Activated T-helper 17 cell treated with anti-CD3 and anti-CD28 coated beads, Interleukin-2, amount 50 U/mL, for 72 hours (primary cell): ENCODE measurements around the gene USP9X. TPM values are rescaled to one million over a fixed set of nuclear protein-coding genes. Genes with fewer than 3 reads are reported as not detected.
A peak's percentile ranks its signal among the peaks of the same experiment; 100 is the strongest.
"Not testable (repeated sequence)": the region's sequence is repeated elsewhere in the genome, so short reads cannot be mapped to it uniquely, and the experiment has no call there.

Experiments
- ATAC-seq: fragments of 150-1000 bp; cut with Tn5 transposase; replicated peaks from 2 replicates; pipeline ENCODE4 v1.10.0; 2021; ENCODE audit warnings: mild to moderate bottlenecking, moderate library complexity
- H3K27ac Mint-ChIP-seq: one replicate; pipeline ENCODE4 v1.8.0; 2022; ENCODE audit warnings: mixed read lengths
- H3K27me3 Mint-ChIP-seq: one replicate; pipeline ENCODE4 v1.8.0; 2022; ENCODE audit warnings: mixed read lengths
- H3K36me3 Mint-ChIP-seq: one replicate; pipeline ENCODE4 v1.8.0; 2022; ENCODE audit warnings: low read depth, mild to moderate bottlenecking, mixed read lengths
- H3K4me1 Mint-ChIP-seq: one replicate; pipeline ENCODE4 v1.8.0; 2022; ENCODE audit warnings: mixed read lengths
- H3K4me3 Mint-ChIP-seq: one replicate; pipeline ENCODE4 v1.8.0; 2022; ENCODE audit warnings: mild to moderate bottlenecking, mixed read lengths
- H3K9me3 Mint-ChIP-seq: one replicate; pipeline ENCODE4 v1.8.0; 2022; ENCODE audit warnings: mixed read lengths
- total RNA-seq, 2 donors: library from RNA; stranded (reverse); gene quantifications; one replicate each; pipeline ENCODE4 v1.2.3, GENCODE V29; 2022

Gene USP9X
- total RNA-seq, 2 donors from 2014 or later = 49.3 to 63.3 TPM

DNA sequence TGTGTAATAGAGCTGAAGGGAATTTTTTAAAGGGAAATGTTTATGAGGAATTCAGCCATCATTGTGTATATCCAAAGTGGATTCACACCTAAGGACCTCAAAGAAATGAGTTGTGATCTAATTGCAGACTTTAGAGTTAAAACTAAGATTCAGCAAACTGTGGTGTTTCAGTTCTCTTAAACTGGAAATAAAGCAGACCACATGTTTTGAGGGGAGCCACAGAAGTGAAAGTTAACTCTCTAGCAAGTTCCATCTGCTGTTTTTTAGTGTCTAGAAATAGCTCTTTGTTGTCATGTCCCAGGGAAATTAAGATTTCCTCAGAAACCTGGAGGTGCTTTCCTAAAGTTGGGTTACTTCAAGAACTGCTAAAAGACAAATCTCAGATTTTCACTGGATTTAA, 151.4 kb downstream of the USP9X start:
- Mint-ChIP-seq H3K4me1 (no peaks in the 10 kb centered on the region), H3K27ac (no peak overlapping the region), H3K9me3 (no peaks in the 10 kb centered on the region), H3K4me3 (no peak overlapping the region), H3K36me3 (peaks cover 21% of the 10 kb centered on the region), H3K27me3 (no peaks in the 10 kb centered on the region)
- ATAC-seq = no peak

DNA sequence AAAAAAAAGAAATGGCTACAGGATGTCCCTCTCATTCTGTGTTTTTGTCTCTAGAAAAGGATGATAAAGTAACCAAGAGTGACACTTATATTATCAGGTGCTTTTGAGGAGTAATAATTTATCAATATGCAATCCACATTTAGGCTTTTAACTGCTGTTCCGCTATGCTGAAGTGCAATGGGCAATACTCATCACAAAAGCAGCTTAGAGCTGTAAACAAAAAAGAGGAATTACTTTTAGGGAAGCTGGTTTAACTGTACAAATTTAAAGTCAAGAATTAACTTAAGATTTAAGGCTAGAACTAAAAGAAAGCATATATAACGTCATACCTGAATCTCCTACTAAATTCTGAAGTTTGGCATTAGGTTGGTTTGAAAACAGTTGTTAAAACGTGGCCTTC, 155.3 kb downstream of the USP9X start:
- H3K4me3 Mint-ChIP-seq = no peak overlapping the region
- no peaks in the 10 kb centered on the region for H3K27me3 Mint-ChIP-seq
- no peaks in the 10 kb centered on the region for H3K9me3 Mint-ChIP-seq
- H3K4me1 Mint-ChIP-seq = no peaks in the 10 kb centered on the region
- no peak overlapping the region for H3K27ac Mint-ChIP-seq
- no peaks in the 10 kb centered on the region for H3K36me3 Mint-ChIP-seq
- no peak for ATAC-seq

DNA sequence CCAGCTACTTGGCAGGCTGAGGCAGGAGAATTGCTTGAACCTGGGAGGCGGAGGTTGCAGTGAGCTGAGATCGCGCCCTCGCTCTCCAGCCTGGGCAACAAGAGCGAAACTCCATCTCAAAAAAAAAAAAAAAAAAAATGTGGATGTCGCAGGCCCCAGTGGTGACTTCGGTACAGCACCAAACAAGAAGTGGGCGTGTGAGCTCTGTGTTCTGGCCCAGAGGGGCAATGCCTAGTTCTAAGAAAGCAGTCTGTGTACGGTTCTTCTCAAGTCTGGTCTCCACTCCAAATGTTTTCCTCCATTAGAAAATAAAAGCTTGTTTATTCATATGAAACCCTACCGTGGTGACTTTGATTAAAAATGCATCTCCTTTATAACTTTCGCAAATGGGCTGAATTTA, 156.7 kb downstream of the USP9X start:
- no peak overlapping the region for H3K27ac Mint-ChIP-seq
- no peak overlapping the region for H3K4me3 Mint-ChIP-seq
- H3K27me3 Mint-ChIP-seq = no peaks in the 10 kb centered on the region
- no peaks in the 10 kb centered on the region for H3K36me3 Mint-ChIP-seq
- no peaks in the 10 kb centered on the region for H3K4me1 Mint-ChIP-seq
- ATAC-seq = no peak
- H3K9me3 Mint-ChIP-seq = no peaks in the 10 kb centered on the region

DNA sequence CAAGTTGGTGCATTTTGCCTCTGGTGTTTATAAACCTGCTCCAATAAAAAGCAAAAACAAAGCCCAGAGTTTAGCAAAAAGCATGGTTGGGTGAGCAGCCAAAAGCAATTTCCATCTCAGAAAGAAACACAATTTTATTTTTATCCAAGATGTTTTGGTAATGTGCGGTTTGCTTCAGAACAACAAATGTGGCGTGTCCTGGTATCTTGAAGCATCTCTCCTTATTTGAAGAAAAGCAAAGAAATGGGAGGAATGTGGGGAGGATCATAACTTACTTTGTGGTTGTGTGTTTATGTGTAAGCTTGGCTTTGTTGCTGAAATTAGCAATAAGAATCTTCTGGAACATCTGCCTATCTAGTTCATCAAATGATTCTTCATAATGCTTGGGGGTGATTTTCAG, 160.4 kb downstream of the USP9X start:
- no peaks in the 10 kb centered on the region for H3K4me1 Mint-ChIP-seq
- H3K4me3 Mint-ChIP-seq = no peak overlapping the region
- H3K27ac Mint-ChIP-seq = no peak overlapping the region
- H3K36me3 Mint-ChIP-seq = no peaks in the 10 kb centered on the region
- no peaks in the 10 kb centered on the region for H3K27me3 Mint-ChIP-seq
- no peak for ATAC-seq
- no peaks in the 10 kb centered on the region for H3K9me3 Mint-ChIP-seq

DNA sequence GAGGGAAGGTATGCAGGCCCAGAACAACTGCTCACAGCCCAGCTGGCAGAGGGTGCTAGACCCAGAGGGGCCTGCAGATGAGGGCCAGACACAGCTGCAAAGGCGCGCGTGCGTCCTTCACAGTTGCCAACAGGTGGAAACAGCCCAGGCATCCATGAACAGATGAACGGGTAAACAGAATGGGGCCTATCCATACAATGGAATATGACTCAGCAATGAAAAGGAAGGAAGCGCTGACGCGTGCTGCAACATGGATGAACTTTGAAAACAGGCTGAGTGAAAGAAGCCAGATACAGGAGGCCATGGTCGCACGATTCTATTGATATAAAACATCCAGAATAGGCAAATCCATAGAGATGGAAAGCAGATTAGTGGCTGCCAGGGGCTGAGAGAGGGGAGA, 165.6 kb downstream of the USP9X start:
- no peaks in the 10 kb centered on the region for H3K27me3 Mint-ChIP-seq
- H3K36me3 Mint-ChIP-seq = no peaks in the 10 kb centered on the region
- no peak overlapping the region for H3K4me3 Mint-ChIP-seq
- ATAC-seq = no peak
- H3K4me1 Mint-ChIP-seq = no peaks in the 10 kb centered on the region
- no peaks in the 10 kb centered on the region for H3K9me3 Mint-ChIP-seq
- no peak overlapping the region for H3K27ac Mint-ChIP-seq

DNA sequence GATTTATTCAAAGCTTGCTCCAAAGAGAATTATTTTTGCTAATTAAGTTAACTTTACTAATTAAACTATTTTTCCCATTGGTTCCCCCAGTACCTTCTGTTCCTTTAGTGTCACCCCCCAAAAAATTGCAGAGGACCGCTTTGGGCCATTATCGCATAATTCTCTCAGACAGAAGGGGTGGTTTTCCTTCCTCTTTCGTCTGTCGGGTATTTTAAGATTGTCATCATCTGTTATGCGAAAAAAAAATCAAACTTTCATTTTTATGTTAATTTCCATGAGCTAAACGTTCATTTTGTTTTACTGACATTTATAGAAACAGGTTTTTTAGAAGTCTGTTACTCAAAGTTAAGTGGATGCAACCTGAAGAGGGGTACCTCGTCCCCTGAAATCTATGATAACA, 172.6 kb downstream of the USP9X start:
- Mint-ChIP-seq H3K4me1 (no peaks in the 10 kb centered on the region), H3K36me3 (no peaks in the 10 kb centered on the region), H3K4me3 (no peak overlapping the region), H3K9me3 (no peaks in the 10 kb centered on the region), H3K27ac (no peak overlapping the region), H3K27me3 (no peaks in the 10 kb centered on the region)
- ATAC-seq = no peak

DNA sequence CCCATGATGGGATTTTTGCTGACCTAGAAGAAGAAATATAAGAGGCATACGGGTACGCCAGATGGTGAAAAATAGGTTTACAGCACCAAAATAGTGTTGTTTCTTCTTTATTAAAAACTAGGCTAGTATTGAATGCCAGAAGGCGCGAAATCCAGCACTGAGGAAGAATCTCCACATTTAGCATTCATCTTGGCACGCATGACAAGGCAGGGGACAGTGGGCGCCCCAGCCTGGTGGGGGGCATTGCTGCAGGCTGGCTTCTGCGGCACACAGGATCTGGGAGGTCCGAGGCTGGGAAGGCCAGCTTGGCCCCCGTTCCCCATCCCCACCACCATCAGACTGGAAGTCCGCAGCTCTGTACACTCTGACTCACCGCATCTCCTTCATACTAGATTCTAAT, 173.0 kb downstream of the USP9X start:
- Mint-ChIP-seq H3K27me3 (no peaks in the 10 kb centered on the region), H3K36me3 (no peaks in the 10 kb centered on the region), H3K4me1 (no peaks in the 10 kb centered on the region), H3K9me3 (no peaks in the 10 kb centered on the region), H3K4me3 (no peak overlapping the region), H3K27ac (no peak overlapping the region)
- no peak for ATAC-seq

DNA sequence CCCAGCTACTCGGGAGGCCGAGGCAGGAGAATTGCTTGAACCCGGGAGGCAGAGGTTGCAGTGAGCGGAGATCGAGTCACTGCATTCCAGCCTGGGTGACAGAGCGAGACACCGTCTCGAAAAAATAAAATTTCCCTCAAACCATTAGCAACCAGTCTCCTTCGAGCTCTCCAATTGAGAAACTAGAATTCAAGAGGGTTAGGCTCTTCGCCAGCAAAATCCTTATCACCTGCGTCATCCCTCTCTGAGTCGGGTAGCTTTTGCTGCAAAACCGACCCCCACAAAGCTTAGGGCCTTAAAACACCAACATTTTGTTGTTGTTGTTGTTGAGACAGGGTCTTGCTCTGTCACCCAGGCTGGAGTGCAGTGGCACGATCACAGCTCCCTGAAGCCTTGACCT, 173.6 kb downstream of the USP9X start:
- no peaks in the 10 kb centered on the region for H3K36me3 Mint-ChIP-seq
- H3K4me1 Mint-ChIP-seq = no peaks in the 10 kb centered on the region
- no peaks in the 10 kb centered on the region for H3K27me3 Mint-ChIP-seq
- no peak for ATAC-seq
- H3K4me3 Mint-ChIP-seq = no peak overlapping the region
- no peaks in the 10 kb centered on the region for H3K9me3 Mint-ChIP-seq
- H3K27ac Mint-ChIP-seq = no peak overlapping the region

DNA sequence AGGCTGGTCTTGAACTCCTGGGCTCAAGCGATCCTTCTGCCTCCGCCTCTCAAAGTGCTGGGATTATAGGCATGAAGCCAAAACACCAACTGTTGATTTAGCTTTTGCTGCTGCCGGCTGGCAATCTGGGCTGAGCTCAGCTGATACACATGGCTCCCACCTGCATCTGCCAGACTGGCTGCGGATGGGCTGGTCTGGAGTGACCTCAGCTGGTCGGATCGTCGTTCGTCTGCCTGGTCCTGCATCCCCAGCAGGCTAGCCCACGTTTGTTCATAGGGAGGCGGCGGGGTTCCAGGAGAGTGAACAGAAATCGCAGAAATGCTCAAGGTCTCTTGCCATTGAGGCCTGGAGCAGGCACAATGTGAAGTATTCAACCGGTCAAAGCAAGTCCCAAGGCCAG, 174.3 kb downstream of the USP9X start:
- no peaks in the 10 kb centered on the region for H3K36me3 Mint-ChIP-seq
- H3K27me3 Mint-ChIP-seq = no peaks in the 10 kb centered on the region
- ATAC-seq = no peak
- no peaks in the 10 kb centered on the region for H3K4me1 Mint-ChIP-seq
- no peaks in the 10 kb centered on the region for H3K9me3 Mint-ChIP-seq
- no peak overlapping the region for H3K27ac Mint-ChIP-seq
- H3K4me3 Mint-ChIP-seq = no peak overlapping the region

DNA sequence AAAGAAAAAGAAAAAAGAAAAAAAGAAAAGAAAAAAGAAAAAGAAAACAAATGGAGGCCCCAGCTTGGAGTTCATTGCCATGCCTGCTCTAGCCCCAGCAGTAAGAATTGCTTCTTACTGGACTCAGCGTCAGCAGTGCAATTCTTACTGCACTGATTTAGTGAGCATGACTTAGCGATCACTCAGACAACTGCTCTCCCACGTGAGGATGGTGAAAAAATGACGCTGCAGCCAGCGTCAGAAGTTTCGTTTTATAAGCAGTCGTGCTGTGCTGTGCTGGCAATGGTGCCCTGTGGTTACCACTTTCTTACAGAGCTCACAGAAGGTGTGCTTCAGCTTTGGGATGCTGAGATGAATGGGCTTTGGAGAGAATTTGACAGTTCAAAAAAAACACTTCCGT, 180.4 kb downstream of the USP9X start:
- Mint-ChIP-seq H3K9me3 (no peaks in the 10 kb centered on the region), H3K4me3 (no peak overlapping the region), H3K36me3 (no peaks in the 10 kb centered on the region), H3K27ac (no peak overlapping the region), H3K27me3 (no peaks in the 10 kb centered on the region), H3K4me1 (no peaks in the 10 kb centered on the region)
- peak; percentile 98 for ATAC-seq

DNA sequence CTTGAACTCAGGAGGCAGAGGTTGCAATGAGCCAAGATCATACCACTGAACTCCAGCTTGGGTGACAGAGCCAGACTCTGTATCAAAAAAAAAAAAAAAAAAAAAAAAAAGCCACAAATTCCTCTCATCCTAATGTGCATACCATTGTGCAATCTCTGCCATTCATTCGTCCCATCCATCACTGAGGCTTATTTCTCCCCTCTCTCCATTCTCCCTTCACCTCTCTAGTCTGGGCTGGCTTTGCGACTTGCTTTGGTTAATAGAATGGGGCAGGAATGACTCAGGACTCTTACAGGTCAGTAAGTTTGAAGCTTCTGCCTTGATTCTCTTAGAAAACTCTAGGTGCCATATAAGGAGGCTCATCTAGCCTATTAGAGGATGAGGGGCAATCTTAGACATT, 188.4 kb downstream of the USP9X start:
- no peaks in the 10 kb centered on the region for H3K4me1 Mint-ChIP-seq
- no peaks in the 10 kb centered on the region for H3K36me3 Mint-ChIP-seq
- no peak overlapping the region for H3K27ac Mint-ChIP-seq
- H3K27me3 Mint-ChIP-seq = no peaks in the 10 kb centered on the region
- no peaks in the 10 kb centered on the region for H3K9me3 Mint-ChIP-seq
- H3K4me3 Mint-ChIP-seq = no peak overlapping the region
- no peak for ATAC-seq

DNA sequence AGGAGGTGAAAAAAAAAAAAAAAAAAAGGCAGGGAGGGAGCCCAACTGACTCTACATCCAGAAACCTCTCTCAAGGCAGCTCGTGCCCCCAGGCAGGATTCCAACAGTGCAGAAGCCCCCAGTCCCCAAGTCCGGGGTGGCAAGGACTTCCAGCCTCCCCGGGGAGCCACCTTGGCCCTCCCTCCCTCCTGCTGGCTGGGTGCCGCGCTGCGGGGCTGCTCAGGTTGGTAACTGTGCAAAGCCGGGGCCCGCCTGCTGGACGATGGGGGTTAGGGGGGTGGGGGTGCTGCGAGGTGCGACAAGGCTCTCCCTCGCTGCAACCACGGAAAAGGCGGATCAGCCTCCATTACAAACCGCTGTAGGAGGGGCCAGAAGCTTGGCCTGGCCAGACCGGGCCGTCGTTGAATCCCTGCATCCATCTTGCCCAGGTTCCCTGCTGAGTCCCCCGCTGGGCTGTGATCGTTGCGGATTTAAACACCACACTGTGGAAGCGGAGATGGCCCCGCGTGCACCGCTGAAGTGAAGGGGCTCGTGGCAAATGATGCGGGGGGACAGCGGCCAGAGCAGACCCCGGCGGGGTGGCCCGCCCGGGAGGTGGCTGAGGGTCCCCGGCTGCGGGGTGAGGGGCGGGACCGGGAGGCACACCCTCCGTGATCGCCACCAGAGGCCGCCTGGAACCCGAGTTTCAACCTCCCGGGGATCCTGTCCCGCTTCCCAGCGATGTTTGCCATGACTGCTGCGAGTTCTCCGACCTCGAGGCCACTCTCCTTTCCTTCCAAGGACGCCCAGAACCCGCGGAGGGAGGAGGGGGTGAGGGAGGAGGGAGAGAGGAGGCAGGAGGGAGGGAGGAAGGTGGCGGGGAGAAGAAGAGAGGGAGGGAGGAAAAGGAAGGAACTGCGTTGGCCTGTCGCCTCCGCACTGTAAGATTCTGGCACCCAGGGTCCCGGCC, 190.7 kb downstream of the USP9X start:
- ATAC-seq = peak; percentile 88
- peak overlapping the region; percentile 69 for H3K4me3 Mint-ChIP-seq
- H3K36me3 Mint-ChIP-seq = no peaks in the 10 kb centered on the region
- no peaks in the 10 kb centered on the region for H3K27me3 Mint-ChIP-seq
- no peaks in the 10 kb centered on the region for H3K9me3 Mint-ChIP-seq
- peak overlapping the region; percentile 59 for H3K27ac Mint-ChIP-seq
- no peaks in the 10 kb centered on the region for H3K4me1 Mint-ChIP-seq

DNA sequence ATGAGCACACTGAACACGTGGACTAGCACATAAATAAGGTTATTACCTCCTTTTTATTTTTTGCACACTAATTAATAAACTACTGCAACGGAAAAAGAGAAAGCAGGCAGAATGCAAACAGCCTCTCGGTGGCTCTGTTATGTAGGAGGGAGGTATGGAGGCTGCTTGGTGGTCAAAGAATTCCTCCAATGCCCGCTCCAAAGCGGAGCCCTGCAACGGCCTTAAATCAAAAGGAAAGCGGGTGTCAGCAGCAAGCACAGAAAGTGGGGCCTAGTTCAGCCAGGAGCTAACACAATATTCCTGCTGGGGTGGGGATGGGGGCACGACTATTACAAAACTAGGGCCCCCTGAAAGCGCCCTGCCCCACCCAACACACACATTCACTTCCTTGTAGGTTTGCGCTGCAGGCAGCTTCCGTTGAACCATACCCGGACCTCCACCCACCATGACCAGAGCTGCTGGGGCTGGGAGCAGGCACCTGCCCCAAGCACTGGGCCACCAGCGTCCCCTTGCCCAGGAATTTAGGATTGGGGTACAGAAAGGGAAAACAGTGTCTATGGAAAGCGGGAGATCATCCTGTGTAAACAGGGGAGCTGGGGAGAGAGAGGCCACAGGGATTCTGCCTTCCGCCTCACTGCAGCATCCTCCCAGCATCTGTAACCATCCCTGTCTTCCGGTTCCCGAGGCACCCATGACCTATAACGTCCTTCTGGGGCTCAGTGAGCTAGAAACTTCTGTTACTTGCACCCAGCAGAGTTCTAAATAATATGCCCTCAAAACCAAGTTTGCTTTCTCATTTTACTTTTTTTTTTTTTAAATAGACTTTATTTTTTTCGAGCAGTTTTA, 191.6 kb downstream of the USP9X start:
- H3K9me3 Mint-ChIP-seq = no peaks in the 10 kb centered on the region
- peak overlapping the region; percentile 59 for H3K27ac Mint-ChIP-seq
- peak overlapping the region; percentile 69 for H3K4me3 Mint-ChIP-seq
- H3K4me1 Mint-ChIP-seq = no peaks in the 10 kb centered on the region
- ATAC-seq = peak; percentile 35
- H3K27me3 Mint-ChIP-seq = no peaks in the 10 kb centered on the region
- no peaks in the 10 kb centered on the region for H3K36me3 Mint-ChIP-seq

DNA sequence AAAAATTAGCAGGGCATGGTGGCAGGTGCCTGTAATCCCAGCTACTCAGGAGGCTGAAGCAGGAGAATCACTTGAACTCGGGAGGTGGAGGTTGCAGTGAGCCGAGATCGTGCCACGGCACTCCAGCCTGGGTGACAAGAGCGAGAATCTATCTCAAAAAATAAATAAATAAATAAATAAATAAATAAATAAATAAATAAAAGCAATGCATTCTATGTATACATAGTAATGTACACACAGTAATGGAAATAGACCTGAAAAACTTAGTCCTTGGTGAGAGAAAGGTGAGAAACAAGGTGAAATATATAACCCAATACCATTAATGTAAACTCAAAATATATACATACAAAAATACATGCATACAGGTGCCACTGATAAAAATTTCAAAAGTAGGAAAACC, 197.1 kb downstream of the USP9X start:
- ATAC-seq, H3K4me3 Mint-ChIP-seq, H3K27me3 Mint-ChIP-seq, H3K4me1 Mint-ChIP-seq, H3K27ac Mint-ChIP-seq, H3K9me3 Mint-ChIP-seq, H3K36me3 Mint-ChIP-seq: not testable (repeated sequence)

DNA sequence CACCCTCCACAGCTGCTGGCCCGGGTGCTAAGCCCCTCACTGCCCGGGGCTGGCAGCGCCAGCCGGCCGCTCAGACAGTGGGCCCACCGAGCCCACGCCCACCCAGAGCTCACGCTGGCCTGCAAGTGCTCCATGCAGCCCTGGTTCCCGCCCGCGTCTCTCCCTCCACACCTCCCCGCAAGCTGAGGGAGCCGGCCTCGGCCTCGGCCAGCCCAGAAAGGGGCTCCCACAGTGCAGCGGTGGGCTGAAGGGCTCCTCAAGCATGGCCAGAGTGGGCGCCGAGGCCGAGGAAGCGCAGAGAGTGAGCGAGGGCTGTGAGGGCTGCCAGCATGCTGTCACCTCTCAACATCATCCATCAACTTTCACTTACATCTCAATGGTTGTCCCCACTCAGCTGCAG, 200.7 kb downstream of the USP9X start:
- not testable (repeated sequence) for H3K9me3 Mint-ChIP-seq, H3K27me3 Mint-ChIP-seq, H3K27ac Mint-ChIP-seq, H3K4me3 Mint-ChIP-seq, H3K36me3 Mint-ChIP-seq, H3K4me1 Mint-ChIP-seq, ATAC-seq
